ENCODE results near the gene FRMD4A.
"Not testable (repeated sequence)": the region's sequence is repeated elsewhere in the genome, so short reads cannot be mapped to it uniquely, and the experiment has no call there.

Gene FRMD4A

DNA sequence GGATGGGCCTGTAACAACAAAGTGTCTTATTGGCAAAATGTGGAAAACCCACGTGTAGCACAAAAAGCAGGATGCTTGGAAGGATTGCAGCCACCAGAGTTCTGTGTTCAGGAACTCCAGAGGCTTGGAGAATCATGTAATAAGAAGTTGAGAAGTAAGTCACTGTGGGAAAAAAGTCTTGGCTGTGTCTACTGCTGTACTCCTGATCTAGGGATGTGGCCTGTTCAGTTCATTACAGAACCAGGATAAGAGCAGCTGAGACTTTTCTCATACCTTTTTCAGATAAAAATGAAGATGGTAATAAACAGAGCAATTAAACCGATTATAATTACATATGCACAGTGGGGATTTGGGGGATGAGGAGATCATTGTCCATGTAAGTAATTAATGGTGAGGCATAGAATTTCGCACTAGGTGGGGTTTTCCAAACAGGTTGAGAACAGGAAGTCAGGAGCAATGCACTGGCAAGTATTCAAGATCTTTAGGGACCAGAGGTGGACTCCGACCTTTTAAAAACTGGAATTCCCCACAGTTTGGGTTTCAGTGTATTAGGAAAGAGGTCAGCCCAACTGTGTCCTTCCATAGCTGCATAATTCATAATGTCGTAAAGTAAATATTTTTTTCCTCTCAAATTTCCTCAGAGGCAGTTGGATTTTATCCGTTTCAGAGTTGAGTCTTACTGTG, 281.7 kb downstream of the FRMD4A start:
- Histone ChIP-seq H3K27ac (replicated peaks; ENCODE audit: low read length) (no peak overlapping the region), H3K9me3 (replicated peaks in 1 of 2; ENCODE audit: control insufficient read depth in 2 of 2, insufficient read depth in 1 of 2, low read depth in 1 of 2, low read length in 2 of 2) (peaks cover 0 to 12% of the 10 kb centered on the region in 2 donors)

DNA sequence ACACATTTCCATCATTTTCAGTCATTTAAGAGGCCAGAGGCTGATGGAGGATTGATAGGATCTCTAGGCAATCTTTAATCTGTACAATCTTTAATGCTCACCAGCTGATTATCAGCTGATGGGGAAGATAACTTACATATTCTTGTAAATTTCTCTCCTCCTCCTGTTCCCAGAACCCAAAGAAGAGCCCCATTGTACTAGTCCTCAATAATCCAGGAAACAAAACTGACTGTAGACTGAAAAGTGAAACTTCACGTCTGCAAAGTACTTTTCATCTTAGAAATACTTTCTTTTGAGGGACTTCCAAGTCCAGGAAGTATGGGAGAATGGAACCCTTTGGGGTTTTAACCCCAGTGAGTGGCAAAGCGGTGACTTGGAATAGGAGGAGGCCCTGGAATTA, 283.3 kb downstream of the FRMD4A start:
- no peak overlapping the region for H3K14ac ChIP-seq (ENCODE audit: low read length)
- no peak overlapping the region for H2BK120ac ChIP-seq (ENCODE audit: low read depth, low read length)
- H4K91ac ChIP-seq (ENCODE audit: low read depth, low read length, poor library complexity), result no peak overlapping the region
- H3K18ac ChIP-seq (ENCODE audit: low read length), result no peak overlapping the region
- no peak overlapping the region for H2BK12ac ChIP-seq (ENCODE audit: low read length)
- no CpG with 5 or more reads among the region's 2 CpGs for WGBS, 2 donors (ENCODE audit: extremely low coverage in 2 of 2, insufficient read length in 2 of 2, insufficient replicate concordance in 1 of 2)
- H3K36me3 ChIP-seq (replicated peaks in 1 of 2; ENCODE audit: control insufficient read depth in 2 of 2, insufficient read depth in 2 of 2, low read length in 2 of 2), result no peaks in the 10 kb centered on the region
- no peak overlapping the region for H3K4me2 ChIP-seq (ENCODE audit: insufficient read depth, low read length, poor library complexity, severe bottlenecking)
- no peaks in the 10 kb centered on the region for H3K4me1 ChIP-seq (ENCODE audit: control insufficient read depth in 2 of 2, insufficient read depth in 1 of 2, low read depth in 1 of 2, low read length in 2 of 2)
- DNase-seq (ENCODE audit: low spot score), result no peak
- H2BK5ac ChIP-seq (ENCODE audit: low read length), result no peak overlapping the region
- H3K27me3 ChIP-seq (ENCODE audit: control insufficient read depth in 3 of 3, insufficient read depth in 3 of 3, low read depth in 1 of 3, low read length in 3 of 3), result no peaks in the 10 kb centered on the region
- H3K4ac ChIP-seq (ENCODE audit: low read length), result no peak overlapping the region
- no peak overlapping the region for H3K23ac ChIP-seq (ENCODE audit: low read depth, low read length, poor library complexity)
- no peak overlapping the region for H3K9ac ChIP-seq (ENCODE audit: low read depth, low read length, poor library complexity)
- no peak overlapping the region for H2AK5ac ChIP-seq (ENCODE audit: low read depth, low read length)
- H3K79me1 ChIP-seq (ENCODE audit: low read depth, low read length), result no peaks in the 10 kb centered on the region
- peaks cover 0 to 4% of the 10 kb centered on the region in 2 donors for H3K9me3 ChIP-seq (replicated peaks in 1 of 2; ENCODE audit: control insufficient read depth in 2 of 2, insufficient read depth in 1 of 2, low read depth in 1 of 2, low read length in 2 of 2)
- no peak overlapping the region for H3K27ac ChIP-seq (replicated peaks; ENCODE audit: low read length)
- no peak overlapping the region for H2BK15ac ChIP-seq (ENCODE audit: low read length)
- H4K8ac ChIP-seq (ENCODE audit: low read depth, low read length), result no peak overlapping the region
- H2AFZ ChIP-seq (ENCODE audit: low read length), result no peak overlapping the region
- no peak overlapping the region for H3K4me3 ChIP-seq (ENCODE audit: low read length in 2 of 2)

More for the DNA sequence above, 281.7 kb downstream of the FRMD4A start:
- Histone ChIP-seq H3K27me3 (ENCODE audit: control insufficient read depth in 3 of 3, insufficient read depth in 3 of 3, low read depth in 1 of 3, low read length in 3 of 3) (no peaks in the 10 kb centered on the region), H3K4me3 (ENCODE audit: low read length in 2 of 2) (no peak overlapping the region), H3K4ac (ENCODE audit: low read length) (no peak overlapping the region), H3K4me1 (ENCODE audit: control insufficient read depth in 2 of 2, insufficient read depth in 1 of 2, low read depth in 1 of 2, low read length in 2 of 2) (peaks cover under 1 to 7% of the 10 kb centered on the region in 2 donors), H4K91ac (ENCODE audit: low read depth, low read length, poor library complexity) (no peak overlapping the region), H2BK5ac (ENCODE audit: low read length) (no peak overlapping the region), H3K79me1 (ENCODE audit: low read depth, low read length) (no peaks in the 10 kb centered on the region), H3K23ac (ENCODE audit: low read depth, low read length, poor library complexity) (no peak overlapping the region), H3K4me2 (ENCODE audit: insufficient read depth, low read length, poor library complexity, severe bottlenecking) (no peak overlapping the region), H2BK120ac (ENCODE audit: low read depth, low read length) (no peak overlapping the region), H4K8ac (ENCODE audit: low read depth, low read length) (no peak overlapping the region), H2AK5ac (ENCODE audit: low read depth, low read length) (no peak overlapping the region), H2BK15ac (ENCODE audit: low read length) (no peak overlapping the region), H3K36me3 (replicated peaks in 1 of 2; ENCODE audit: control insufficient read depth in 2 of 2, insufficient read depth in 2 of 2, low read length in 2 of 2) (no peaks in the 10 kb centered on the region), H2BK12ac (ENCODE audit: low read length) (no peak overlapping the region), H3K14ac (ENCODE audit: low read length) (no peak overlapping the region), H3K18ac (ENCODE audit: low read length) (no peak overlapping the region), H3K9ac (ENCODE audit: low read depth, low read length, poor library complexity) (no peak overlapping the region), H2AFZ (ENCODE audit: low read length) (no peak overlapping the region)
- WGBS, 2 donors (ENCODE audit: extremely low coverage in 2 of 2, insufficient read length in 2 of 2, insufficient replicate concordance in 1 of 2), result no CpG with 5 or more reads among the region's 6 CpGs
- no peak for DNase-seq (ENCODE audit: low spot score)

DNA sequence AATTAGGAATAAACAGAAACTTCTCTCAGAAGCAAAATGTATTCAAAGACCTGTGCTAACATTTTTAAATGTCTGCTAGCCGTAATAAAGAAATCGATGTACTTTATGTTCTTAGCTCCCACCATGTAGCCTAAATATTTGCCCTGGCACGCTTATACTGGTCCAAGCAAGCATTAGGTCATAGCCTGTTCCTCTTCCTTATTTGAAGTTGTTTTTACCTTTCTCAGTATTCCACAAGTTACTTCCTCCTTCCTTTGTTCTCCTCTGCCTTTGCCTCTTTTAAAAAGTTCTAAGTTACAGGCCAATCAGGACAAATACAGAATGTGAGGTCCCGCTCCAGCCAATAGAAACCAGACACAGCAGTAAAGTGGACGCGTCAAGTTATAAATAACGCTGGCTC, 288.7 kb downstream of the FRMD4A start:
- WGBS, 2 donors (ENCODE audit: extremely low coverage in 2 of 2, insufficient read length in 2 of 2, insufficient replicate concordance in 1 of 2), result no CpG with 5 or more reads among the region's 7 CpGs
- H2BK5ac ChIP-seq (ENCODE audit: low read length); H2BK12ac ChIP-seq (ENCODE audit: low read length); H3K4me1 ChIP-seq (ENCODE audit: control insufficient read depth in 2 of 2, insufficient read depth in 1 of 2, low read depth in 1 of 2, low read length in 2 of 2); H3K4me3 ChIP-seq (ENCODE audit: low read length in 2 of 2); DNase-seq (ENCODE audit: low spot score); H2BK120ac ChIP-seq (ENCODE audit: low read depth, low read length); H2AK5ac ChIP-seq (ENCODE audit: low read depth, low read length); H3K27ac ChIP-seq (replicated peaks; ENCODE audit: low read length); H3K36me3 ChIP-seq (replicated peaks in 1 of 2; ENCODE audit: control insufficient read depth in 2 of 2, insufficient read depth in 2 of 2, low read length in 2 of 2); H4K91ac ChIP-seq (ENCODE audit: low read depth, low read length, poor library complexity); H3K9ac ChIP-seq (ENCODE audit: low read depth, low read length, poor library complexity); H3K79me1 ChIP-seq (ENCODE audit: low read depth, low read length); H3K27me3 ChIP-seq (ENCODE audit: control insufficient read depth in 3 of 3, insufficient read depth in 3 of 3, low read depth in 1 of 3, low read length in 3 of 3); H3K14ac ChIP-seq (ENCODE audit: low read length); H3K4me2 ChIP-seq (ENCODE audit: insufficient read depth, low read length, poor library complexity, severe bottlenecking); H2BK15ac ChIP-seq (ENCODE audit: low read length); H3K4ac ChIP-seq (ENCODE audit: low read length); H2AFZ ChIP-seq (ENCODE audit: low read length); H3K18ac ChIP-seq (ENCODE audit: low read length); H3K9me3 ChIP-seq (replicated peaks in 1 of 2; ENCODE audit: control insufficient read depth in 2 of 2, insufficient read depth in 1 of 2, low read depth in 1 of 2, low read length in 2 of 2); H3K23ac ChIP-seq (ENCODE audit: low read depth, low read length, poor library complexity); H4K8ac ChIP-seq (ENCODE audit: low read depth, low read length): not testable (repeated sequence)

DNA sequence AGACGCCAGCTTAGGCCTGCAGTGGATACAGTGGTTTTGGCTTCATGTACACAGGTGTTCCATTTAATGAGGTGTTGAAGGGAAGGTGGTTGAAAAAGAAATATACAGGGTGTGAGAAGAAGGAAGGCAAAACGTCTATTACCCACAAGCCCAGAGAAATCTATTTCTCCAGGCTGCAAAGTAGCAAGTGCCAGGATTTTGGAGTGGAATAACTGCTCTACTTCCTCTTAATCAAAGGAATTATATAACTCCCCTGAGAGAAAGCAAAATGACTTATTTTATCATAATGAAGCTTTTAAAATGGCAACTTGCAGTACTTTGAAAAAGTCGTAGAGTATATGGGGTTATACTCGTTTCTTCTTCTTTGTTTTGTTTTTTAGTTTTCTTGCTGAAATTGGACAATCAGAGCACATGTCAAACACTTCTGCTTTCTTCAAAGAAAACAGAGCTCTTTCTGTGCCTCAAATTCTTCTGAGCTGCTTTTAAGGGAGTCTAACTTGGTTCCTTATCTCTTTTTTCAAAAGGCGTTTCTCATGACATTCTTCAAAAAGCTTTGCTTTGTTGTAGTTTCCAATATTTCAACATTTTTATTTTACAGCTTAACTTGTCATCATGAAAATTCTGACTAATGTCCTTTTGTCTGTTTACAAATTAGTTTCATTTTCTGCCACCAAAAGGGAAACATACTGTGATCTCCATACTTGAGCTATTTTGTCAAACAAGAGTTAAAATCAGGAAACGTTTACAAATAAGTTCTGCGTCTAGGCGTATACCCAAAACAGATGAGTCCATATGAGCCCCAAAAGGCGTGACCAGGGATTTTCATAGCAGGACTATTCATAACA, 289.7 kb downstream of the FRMD4A start:
- H3K4me3 ChIP-seq (ENCODE audit: low read length in 2 of 2), result no peak overlapping the region
- H3K9ac ChIP-seq (ENCODE audit: low read depth, low read length, poor library complexity), result no peak overlapping the region
- no peak overlapping the region for H3K18ac ChIP-seq (ENCODE audit: low read length)
- no peak overlapping the region for H4K91ac ChIP-seq (ENCODE audit: low read depth, low read length, poor library complexity)
- H2AK5ac ChIP-seq (ENCODE audit: low read depth, low read length), result no peak overlapping the region
- H2BK5ac ChIP-seq (ENCODE audit: low read length), result no peak overlapping the region
- H3K27ac ChIP-seq (replicated peaks; ENCODE audit: low read length), result no peak overlapping the region
- H3K79me1 ChIP-seq (ENCODE audit: low read depth, low read length), result peaks cover 2% of the 10 kb centered on the region
- H3K4me2 ChIP-seq (ENCODE audit: insufficient read depth, low read length, poor library complexity, severe bottlenecking), result no peak overlapping the region
- DNase-seq (ENCODE audit: low spot score), result no peak
- no CpG with 5 or more reads among the region's 9 CpGs for WGBS, 2 donors (ENCODE audit: extremely low coverage in 2 of 2, insufficient read length in 2 of 2, insufficient replicate concordance in 1 of 2)
- no peak overlapping the region for H3K4ac ChIP-seq (ENCODE audit: low read length)
- no peaks in the 10 kb centered on the region for H3K4me1 ChIP-seq (ENCODE audit: control insufficient read depth in 2 of 2, insufficient read depth in 1 of 2, low read depth in 1 of 2, low read length in 2 of 2)
- H3K23ac ChIP-seq (ENCODE audit: low read depth, low read length, poor library complexity), result no peak overlapping the region
- H2AFZ ChIP-seq (ENCODE audit: low read length), result no peak overlapping the region
- no peak overlapping the region for H3K14ac ChIP-seq (ENCODE audit: low read length)
- H2BK12ac ChIP-seq (ENCODE audit: low read length), result no peak overlapping the region
- no peak overlapping the region for H2BK120ac ChIP-seq (ENCODE audit: low read depth, low read length)
- H3K27me3 ChIP-seq (ENCODE audit: control insufficient read depth in 3 of 3, insufficient read depth in 3 of 3, low read depth in 1 of 3, low read length in 3 of 3), result no peaks in the 10 kb centered on the region
- H4K8ac ChIP-seq (ENCODE audit: low read depth, low read length), result no peak overlapping the region
- no peaks in the 10 kb centered on the region for H3K36me3 ChIP-seq (replicated peaks in 1 of 2; ENCODE audit: control insufficient read depth in 2 of 2, insufficient read depth in 2 of 2, low read length in 2 of 2)
- peaks cover 0 to 4% of the 10 kb centered on the region in 2 donors for H3K9me3 ChIP-seq (replicated peaks in 1 of 2; ENCODE audit: control insufficient read depth in 2 of 2, insufficient read depth in 1 of 2, low read depth in 1 of 2, low read length in 2 of 2)
- no peak overlapping the region for H2BK15ac ChIP-seq (ENCODE audit: low read length)

Measured in neuronal stem cell (in vitro differentiated cells).